GM19023 (cell line): ENCODE results near the gene CPLANE1.

Experiments used
- ATAC-seq: cut with Tn5 transposase; IDR thresholded peaks from one replicate; pipeline ENCODE4 v1.9.1; 2021; ENCODE audit warnings: mild to moderate bottlenecking, moderate library complexity; ENCODE audit not compliant: unreplicated experiment

CPLANE1 gene

DNA sequence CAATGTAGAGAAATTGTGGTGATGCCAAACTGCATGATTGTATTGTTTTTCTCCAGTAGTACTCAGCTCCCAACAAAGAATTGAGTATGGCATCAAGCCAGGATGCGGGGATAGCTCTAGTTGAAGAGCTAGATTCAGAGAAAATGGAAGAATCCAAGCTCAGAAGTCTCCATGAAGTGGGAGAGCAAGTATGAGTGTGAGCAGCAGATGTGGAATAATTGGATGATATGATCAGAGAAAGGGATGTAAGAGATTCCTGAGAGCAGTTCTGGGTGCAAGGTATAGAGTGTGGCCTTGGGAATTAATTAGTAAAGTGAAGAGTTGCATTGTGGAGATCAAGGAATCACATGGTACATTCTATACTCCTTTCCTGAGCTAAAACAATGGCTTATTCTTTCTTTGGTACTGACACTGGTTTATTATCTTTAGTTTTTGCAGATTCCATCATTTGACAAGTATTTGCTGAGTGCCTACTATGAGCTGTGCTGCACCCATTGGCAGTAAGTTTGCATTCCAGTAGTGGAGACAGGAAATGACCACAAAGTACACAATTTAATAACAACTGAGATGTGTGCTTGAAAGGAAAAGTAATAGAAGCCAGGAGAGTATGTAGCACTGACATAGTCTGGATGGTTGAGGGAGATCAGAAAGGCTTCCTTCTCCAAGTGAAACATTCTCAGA is 177.1 kb downstream of the CPLANE1 start:
- no peak for ATAC-seq

DNA sequence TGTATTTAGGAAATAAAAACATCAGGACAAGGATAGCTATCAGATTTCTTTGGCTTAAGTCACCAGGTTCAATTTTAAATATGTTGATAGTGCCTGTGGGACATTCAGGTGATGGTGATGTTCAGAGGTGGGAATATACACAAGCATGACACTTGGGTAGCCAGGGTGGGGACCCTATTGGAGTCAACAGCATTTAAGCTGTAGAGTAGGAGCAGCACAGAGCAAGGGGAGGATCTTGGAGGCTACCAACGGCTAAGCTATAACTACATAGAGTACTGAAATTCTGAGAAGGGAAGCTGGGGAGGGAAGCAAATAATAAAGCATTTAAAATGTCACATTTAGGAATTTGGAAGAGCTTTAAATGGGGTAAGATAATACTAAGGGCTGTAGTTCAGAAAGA is 177.7 kb downstream of the CPLANE1 start:
- no peak for ATAC-seq

DNA sequence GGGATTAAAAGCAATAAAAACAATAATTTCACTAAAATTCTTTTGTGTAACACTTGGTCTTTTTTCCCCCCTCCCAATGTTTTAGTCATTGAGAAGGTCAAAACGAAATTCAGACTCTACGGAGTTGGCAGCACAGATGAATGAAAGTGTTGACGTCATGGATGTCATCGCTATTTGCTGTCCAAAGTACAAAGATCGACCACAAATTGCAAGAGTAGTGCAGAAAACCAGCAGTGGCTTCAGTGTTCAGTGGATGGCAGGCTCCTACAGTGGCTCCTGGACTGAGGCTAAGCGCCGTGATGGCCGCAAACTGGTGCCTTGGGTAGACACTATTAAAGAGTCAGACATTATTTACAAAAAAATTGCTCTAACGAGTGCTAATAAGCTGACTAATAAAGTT is 184.7 kb downstream of the CPLANE1 start:
- no peak for ATAC-seq

DNA sequence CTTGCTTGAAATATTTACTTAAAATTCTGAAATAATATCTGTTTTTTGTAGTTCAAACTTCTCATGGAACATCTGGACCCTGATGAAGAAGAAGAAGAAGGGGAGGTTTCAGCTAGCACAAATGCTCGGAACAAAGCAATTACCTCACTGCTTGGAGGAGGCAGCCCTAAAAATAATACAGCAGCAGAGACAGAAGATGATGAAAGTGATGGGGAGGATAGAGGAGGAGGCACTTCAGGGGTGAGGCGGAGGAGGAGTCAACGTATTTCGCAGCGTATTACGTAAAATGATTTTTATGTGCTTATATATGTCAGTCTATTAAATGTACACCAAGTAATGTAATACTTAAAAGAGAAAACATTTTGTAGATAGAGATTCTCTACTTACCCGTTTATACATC is 185.4 kb downstream of the CPLANE1 start:
- ATAC-seq = no peak

DNA sequence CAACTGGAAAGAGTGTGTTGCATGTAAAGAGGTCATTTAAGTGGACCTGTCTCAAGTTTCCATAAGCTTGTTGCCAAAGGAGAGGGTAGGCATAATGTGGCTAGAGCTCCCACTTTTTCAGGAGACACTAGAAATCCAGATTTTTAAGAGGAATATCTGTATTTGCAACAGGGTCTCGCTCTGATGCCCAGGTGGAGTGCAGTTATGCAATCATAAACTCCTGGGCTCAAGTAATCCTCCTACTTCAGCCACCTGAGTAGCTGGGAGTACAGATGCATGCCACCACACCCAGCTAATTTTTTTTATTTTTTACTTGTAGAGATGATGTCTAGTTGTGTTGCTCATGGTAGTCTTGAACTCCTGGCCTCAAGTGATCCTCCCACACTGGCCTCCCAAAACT is 189.1 kb downstream of the CPLANE1 start:
- ATAC-seq = no peak

DNA sequence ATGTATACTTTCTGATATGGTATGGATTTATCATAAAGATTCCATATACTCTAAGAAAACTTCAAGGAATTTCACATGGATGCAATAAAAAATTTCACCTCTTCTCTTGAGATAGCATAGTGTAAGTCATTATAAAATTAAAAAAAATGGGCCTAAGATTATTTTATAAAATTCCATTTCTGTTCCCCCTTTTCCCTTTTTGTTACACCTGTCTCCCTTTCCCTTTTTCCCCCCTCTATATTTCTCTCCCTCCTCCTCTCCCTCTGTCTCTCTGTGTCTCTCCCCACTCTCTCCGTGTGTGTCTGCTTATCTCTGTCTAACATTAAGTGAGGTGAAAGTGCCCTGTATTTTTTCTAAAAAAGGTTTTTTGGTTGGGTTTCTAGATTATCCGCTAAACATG is 192.4 kb downstream of the CPLANE1 start:
- no peak for ATAC-seq
